Measurements from ENCODE around the gene FSIP1.

FSIP1 gene

DNA sequence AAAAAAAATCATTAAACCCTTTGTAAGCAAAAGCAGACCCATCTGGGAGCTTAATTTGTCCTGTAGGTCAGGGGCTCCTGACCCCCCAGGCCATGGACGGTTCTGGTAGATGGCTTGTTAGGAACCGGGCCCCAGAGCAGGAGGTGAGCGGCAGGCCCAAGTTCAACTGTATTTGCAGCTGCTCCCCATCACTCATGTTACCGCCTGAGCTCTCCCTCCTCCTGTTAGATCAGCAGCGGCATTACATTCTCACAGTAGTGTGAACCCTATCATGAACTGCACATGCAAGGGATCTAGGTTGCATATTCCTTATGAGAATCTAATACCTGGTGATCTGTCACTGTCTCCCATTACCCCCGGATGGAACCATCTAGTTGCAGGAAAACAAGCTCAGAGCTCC, 60.7 kb downstream of the FSIP1 start:
- TF ChIP-seq, protein P1, sequence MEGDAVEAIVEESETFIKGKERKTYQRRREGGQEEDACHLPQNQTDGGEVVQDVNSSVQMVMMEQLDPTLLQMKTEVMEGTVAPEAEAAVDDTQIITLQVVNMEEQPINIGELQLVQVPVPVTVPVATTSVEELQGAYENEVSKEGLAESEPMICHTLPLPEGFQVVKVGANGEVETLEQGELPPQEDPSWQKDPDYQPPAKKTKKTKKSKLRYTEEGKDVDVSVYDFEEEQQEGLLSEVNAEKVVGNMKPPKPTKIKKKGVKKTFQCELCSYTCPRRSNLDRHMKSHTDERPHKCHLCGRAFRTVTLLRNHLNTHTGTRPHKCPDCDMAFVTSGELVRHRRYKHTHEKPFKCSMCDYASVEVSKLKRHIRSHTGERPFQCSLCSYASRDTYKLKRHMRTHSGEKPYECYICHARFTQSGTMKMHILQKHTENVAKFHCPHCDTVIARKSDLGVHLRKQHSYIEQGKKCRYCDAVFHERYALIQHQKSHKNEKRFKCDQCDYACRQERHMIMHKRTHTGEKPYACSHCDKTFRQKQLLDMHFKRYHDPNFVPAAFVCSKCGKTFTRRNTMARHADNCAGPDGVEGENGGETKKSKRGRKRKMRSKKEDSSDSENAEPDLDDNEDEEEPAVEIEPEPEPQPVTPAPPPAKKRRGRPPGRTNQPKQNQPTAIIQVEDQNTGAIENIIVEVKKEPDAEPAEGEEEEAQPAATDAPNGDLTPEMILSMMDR (IDR thresholded peaks at IDR 0.05; ENCODE audit: low read depth, low read length): no peak
- DNase-seq (ENCODE audit: extremely low read depth, low read depth): no peak

DNA sequence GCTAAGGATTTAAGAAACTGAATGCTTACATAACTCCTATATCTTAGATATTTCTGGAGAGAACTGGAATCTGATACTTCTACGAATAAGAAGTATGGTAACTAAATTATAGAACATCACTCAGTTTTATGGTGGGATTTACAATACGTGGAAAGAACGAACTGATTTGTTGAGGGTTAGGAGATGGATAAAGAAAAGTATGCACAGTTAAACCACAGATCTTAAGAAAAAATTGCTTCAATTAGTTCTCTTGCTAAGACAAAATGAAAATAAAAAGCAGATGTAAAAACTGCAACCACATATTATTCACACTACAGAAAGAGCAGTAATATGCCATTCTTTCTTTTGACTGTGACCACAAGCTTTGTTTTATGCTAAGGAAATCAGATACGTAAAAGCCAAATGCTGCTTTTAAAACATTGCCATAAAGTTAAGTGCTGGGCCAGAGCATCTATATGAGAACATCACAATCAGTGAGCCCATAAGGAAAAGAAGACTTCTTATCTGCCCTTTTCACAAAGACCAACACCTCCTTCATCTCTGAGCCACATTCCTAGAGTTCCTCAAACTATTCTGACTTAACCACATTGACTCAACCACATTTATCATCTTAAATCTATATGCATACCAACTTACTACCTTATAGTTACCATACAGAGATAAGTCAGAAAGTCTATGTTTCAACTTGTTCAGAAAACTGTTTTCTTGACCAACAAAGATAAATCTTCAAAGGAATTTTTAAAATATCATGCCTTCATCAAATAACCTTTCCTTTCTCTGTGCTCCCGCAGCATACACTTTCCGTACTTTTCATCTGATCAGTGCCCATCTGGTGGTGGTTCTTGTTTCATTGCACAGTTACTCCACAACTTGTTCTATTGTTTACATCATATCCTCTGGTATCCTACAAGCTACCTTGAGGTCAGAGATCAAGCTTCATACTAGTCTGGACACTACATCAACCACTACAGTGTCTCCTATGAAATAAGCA, 61.7 kb downstream of the FSIP1 start:
- TF ChIP-seq, protein P1 (IDR thresholded peaks at IDR 0.05; ENCODE audit: low read depth, low read length): no peak
- DNase-seq (ENCODE audit: extremely low read depth, low read depth): peak; percentile 56

DNA sequence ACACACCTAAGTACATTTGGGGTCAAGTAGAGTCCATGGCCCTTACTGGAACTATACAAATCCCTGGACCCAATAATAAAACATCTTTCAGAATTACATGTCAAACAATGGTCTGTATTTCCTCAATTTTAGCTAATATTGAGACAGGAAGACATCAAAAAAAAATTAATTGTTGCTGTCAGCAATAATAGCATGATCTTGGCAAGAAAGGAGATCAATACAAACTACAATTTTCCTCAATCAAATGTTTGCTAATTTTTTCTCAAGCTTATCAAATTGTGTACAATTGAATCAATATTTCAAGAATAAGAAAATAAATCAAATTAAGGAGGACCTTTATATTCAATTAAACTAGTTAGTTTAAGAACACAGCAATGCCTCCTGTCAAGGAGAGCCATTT, 62.6 kb downstream of the FSIP1 start:
- DNase-seq (ENCODE audit: extremely low read depth, low read depth): no peak
- TF ChIP-seq, protein P1 (IDR thresholded peaks at IDR 0.05; ENCODE audit: low read depth, low read length): no peak

DNA sequence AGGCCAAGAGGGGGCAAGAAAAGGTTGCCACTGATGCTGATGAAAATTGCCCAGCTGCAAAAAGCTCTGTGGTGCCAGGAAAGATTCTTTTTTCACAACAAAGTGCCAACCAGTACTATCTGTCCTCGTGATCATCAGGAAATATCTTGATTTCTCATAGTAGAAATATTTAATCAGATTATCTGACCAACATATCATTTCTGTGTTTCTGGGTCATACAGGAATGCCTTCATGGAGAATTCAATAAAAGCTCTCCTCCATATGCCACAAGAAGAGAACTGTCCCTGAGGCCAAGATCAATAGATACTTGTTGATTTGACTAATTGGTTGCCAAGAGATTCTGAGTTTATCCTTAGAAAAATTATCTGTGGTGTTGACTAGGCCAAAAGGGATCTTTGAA, 63.5 kb downstream of the FSIP1 start:
- DNase-seq (ENCODE audit: extremely low read depth, low read depth): no peak
- TF ChIP-seq, protein P1 (IDR thresholded peaks at IDR 0.05; ENCODE audit: low read depth, low read length): no peak

DNA sequence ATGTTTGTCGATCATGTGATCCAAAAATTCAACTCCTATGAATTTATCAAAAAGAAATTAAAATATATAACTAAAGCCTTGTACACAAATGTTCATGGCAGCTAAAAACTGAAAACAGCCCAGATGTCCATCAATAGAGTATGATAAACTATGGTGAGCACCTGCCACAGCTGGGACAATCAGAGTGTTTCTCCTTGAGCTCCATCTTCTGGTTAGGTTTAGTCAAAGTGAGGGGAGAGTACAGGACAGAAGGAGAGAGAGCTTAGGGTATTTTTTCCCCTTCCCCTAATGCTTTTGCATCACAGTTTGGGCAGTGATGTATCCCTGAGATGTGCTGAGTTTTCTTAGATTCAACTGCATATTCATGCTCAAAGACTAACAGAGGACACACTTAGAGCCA, 65.5 kb downstream of the FSIP1 start:
- TF ChIP-seq, protein P1 (IDR thresholded peaks at IDR 0.05; ENCODE audit: low read depth, low read length): no peak
- no peak for DNase-seq (ENCODE audit: extremely low read depth, low read depth)

DNA sequence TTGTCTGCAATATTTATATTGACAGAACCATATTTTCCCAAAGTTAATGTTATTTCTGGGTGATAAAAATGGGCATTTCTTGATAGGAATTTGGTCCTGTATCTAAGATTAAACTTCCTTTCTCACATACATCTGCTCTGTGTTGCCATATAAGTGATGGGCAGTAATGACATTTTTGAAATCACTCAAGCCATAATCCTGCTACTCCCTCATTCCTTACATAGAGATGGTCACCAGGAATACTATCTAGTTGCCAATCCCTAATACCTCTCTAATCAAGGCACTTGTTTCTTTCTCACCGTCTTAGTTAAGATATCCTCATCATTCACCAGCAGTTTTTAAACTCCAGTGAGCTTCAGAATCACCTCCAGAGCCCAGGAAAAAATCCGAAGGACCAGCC, 68.4 kb downstream of the FSIP1 start:
- TF ChIP-seq, protein P1 (IDR thresholded peaks at IDR 0.05; ENCODE audit: low read depth, low read length): no peak
- DNase-seq (ENCODE audit: extremely low read depth, low read depth): no peak

DNA sequence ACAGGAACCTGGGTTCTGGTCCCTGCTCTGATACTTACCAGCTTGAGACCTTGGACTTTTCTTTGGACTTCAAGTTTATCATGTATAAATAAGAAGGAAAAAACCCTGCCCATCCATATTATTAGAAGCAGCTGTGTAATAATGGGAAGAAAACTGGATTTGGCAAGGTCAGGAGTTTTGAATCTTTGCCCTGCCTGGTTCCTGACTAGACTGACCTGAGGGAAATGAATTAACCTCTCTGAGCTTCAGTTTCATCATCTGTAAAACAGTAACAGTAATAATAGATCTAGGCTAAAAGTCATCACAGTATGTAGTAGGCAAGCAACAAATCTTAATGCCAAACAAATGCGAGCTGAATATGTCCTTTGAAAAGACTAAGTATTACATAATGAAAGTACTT, 68.8 kb downstream of the FSIP1 start:
- TF ChIP-seq, protein P1 (IDR thresholded peaks at IDR 0.05; ENCODE audit: low read depth, low read length): no peak

More for the DNA sequence above, 68.8 kb downstream of the FSIP1 start:
- DNase-seq (ENCODE audit: extremely low read depth, low read depth): peak; percentile 36
